Anterior cingulate cortex (tissue), 58 donors: ENCODE measurements around the gene NDUFS1.
"Not testable (repeated sequence)": the region's sequence is repeated elsewhere in the genome, so short reads cannot be mapped to it uniquely, and the experiment has no call there.

Source experiments
- DNase-seq, 58 donors: peaks; one replicate each; lab custom pipeline; 2025; lab: John Stamatoyannopoulos, UW

NDUFS1 gene

DNA sequence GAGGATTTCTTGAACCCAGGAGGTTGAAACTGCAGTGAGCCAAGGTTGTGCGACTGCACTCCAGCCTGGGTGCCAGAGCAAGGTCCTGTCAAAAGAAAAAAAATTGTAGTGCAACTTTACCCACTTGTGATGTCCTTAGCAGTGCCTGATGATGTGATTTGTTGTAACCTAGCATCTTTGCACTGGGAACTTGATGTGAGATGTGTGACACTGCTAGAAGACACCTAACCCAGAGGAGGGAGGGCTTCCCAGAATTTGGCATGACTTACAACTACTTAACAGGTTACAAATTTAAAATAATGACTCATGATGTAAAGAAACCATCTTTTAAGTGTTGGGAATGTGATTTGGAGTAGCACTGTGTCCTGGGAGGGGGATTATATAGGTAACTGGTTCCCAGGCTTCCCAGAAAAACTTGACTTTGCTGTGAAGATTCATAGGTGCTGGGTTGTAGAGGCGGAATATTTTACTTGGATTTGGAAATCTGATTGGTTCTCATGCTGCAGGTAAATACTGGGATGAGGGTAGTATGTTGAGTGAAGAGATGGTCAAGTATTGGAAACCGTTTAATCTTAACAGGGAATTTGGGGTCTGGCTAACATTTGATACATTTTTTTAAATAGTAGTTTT, 4.1 kb upstream of the NDUFS1 start:
- no peak for DNase-seq

GRCh38 chr2:206162401-206162800, 3.2 kb upstream of the NDUFS1 start:
- DNase-seq: not testable (repeated sequence)

DNA sequence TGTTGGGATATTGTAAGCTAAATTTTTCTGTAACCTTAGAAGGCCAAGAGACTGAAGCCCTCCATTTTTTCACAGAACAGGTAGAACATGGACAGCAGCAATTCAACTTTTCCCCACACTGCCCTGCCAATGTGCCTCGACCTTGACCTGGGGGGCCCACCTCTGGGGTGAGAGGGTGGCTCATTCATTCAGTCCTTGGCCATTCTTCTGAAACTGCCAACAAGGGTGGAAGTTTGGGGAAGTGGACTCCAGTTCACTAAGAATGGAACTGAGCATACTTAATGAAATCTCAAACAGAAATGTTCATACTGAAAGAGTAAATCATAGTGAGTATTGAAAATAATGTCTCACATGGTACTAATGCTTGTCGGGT, 1.5 kb upstream of the NDUFS1 start:
- DNase-seq: no peak

GRCh38 chr2:206160125-206160806, 1.0 kb upstream of the NDUFS1 start:
- peak in 3 of 58 donors; percentile 33 to 54 (median 53) for DNase-seq

DNA sequence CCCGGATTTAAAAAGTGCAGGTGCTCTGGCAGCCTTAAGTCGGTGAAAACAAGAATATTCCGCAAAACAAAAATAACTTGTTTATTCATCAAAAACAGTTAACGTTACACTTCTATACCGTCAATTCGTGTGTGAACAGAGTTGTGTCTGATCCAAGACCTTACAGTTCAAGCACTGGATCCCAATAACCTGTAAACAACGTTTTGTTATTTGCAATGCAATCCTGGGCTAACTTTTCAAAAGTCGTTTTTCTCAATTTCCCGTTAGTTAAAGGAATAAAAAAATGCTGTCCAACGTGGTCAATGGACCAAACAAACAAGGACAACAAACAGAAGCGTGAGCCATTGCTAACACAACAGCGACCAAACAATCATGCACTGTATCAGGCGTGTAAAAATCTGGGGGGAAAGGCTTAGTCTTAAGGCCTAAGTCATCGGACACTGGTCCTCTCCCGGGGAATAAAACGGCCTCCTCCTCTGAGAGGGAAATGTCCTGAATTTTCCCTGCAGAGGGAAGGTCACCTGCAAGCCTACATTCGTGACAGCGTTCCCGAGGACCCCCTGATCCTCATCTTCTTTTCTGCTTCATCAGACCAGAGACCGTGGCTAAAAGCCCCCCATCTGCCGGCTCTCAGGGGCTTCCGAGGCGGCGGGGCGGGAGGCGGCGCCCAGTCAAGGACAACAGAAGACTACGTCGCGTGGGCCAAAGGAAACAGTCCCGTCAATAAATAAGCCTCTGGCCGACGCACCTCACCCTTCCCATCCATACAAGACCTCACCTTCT, 490 bp downstream of the NDUFS1 start:
- peak in 2 of 58 donors; percentile 26 to 55 for DNase-seq

DNA sequence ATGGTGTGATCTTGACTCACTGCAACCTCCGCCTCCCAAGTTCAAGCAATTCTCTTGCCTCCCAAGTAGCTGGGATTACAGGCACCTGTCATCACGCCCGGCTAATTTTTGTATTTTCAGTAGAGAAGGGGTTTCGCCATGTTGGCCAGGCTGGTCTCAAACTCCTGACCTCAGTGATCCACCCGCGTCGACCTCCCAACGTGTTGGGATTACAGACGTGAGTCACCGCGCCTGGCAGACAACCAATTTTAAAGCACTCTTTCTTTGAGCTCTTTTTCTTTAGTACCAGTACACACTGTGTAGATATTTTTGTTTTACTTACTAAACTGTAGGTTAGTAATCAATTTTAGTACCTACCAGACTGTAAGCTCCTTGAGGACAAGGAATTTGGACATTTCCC, 2.2 kb downstream of the NDUFS1 start:
- not testable (repeated sequence) for DNase-seq

GRCh38 chr2:206154197-206154596, 5.0 kb downstream of the NDUFS1 start:
- DNase-seq: no peak

DNA sequence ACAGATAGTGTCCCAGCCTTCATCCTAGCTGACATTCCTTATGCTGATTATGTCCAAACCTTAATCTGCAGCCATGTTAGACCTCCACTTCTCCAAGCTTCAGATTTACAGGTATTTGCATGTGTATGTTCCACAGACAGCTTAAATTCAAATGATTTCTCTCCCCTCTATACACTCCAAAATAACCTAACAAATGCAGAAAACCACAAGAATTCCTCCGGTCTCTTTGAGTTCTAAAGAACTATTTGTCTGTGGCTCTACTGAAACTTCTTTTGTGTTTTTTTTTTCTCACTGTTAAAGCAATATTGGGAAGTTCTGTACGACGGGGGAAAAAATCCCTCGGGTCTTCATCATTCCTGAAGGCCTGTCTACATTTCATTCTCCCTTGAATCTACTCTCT, 8.6 kb downstream of the NDUFS1 start:
- no peak for DNase-seq

DNA sequence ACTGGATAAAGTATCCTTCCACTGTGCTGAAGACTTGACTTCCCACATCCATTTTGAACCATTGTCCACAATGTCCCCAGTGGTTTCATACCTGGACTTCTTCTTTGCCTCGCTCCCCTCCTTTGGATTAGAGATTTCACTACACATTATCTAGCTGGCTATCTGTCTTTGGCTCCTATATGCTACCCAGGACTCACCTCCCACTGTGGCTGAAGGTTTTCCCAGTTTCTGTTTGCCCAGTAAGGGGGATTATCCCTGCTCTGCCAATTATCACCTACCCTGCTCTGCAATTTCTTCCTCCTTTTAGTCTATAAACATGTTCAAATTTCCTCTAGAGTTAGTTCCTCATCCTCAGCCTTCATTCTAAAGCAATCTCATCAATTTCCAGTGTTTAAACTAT, 9.1 kb downstream of the NDUFS1 start:
- DNase-seq: no peak

DNA sequence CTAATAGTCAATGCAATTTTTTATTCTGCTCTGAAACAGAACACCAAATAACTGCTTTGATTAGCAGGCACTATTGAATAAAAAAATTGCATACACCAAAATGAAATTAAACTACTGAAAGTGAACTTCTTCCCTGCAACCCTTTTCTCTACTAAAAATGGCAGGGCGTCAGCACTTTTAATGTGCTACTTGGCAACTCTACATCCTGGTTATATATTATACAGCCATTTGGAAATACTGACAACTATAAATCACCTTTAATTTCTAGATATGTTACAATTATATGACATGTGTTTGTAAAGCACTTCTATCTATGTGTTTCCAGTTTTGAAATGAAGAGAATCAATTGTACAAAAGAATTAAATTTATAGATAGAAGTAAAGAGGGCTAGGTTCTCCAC, 9.9 kb downstream of the NDUFS1 start:
- no peak for DNase-seq

GRCh38 chr2:206145665-206146064, 13.6 kb downstream of the NDUFS1 start:
- no peak for DNase-seq

- DNase-seq: no peak
Observed at GRCh38 chr2:206144383-206144782, 14.9 kb downstream of the NDUFS1 start.

DNA sequence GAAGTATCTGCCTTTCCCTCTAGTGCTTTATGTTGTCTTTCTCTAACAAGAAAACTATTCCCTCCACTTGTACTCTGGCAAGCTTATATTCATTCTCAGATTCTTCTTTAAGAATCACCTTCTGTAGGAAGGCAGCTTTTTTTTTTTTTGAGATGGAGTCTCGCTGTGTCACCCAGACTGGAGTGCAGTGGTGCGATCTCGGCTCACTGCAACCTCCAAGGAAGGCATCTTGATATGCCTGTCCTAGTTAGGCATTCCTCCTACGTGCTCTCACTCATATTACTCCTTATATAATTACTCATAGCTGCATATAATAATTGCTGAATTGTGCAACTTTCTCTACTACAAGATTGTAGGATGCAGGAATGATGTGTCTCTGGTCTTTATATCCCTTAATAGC, 15.8 kb downstream of the NDUFS1 start:
- peak in 1 of 58 donors; percentile 1 for DNase-seq

DNA sequence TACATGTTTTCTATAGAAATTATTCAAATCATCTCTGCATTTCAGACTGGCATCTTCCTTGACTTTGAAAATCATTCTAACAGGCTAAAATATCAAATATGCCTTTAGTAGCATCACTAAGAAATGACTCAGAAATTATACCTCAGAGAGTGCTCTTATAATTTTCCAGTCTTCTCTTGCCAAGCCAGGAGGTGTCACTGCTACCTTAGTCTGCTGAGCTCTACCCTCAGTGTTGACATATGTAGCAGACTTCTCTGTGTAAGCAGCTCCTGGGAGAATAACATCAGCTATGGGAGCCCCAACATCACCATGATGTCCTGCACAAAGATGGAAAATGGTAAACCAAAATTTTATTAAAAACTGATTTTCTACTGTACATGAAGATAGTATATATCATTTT, 31.6 kb downstream of the NDUFS1 start:
- no peak for DNase-seq

GRCh38 chr2:206125901-206126300, 33.3 kb downstream of the NDUFS1 start:
- no peak for DNase-seq

- DNase-seq: not testable (repeated sequence)
Observed at GRCh38 chr2:206122569-206122968, 36.7 kb downstream of the NDUFS1 start.

GRCh38 chr2:206116278-206116677, 43.0 kb downstream of the NDUFS1 start:
- no peak for DNase-seq

DNA sequence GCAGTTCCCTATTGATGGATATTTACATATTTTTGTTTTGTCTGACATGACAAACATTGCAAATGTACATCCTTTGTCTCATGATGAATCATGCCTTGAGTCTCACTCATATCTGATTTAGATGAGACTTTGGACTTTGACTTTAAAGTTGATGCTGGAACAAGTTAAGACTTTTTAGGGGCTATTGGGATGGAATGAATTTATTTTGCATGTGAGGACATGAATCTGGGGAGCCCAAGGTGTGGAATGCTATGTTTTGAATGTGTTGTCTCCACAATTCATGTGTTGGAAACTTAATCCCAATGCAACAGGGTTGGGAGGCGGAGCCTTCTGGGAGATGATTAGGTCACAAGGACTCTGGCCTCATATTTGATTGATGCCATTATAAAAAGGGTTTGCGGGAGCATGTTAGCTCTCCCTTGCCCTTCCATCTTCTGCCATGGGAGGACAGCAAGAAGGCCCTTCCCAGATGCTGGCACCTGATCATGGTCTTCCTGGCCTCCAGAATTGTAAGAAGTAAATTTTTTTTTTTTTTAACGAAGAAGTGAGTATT, 44.1 kb downstream of the NDUFS1 start:
- DNase-seq: no peak

DNA sequence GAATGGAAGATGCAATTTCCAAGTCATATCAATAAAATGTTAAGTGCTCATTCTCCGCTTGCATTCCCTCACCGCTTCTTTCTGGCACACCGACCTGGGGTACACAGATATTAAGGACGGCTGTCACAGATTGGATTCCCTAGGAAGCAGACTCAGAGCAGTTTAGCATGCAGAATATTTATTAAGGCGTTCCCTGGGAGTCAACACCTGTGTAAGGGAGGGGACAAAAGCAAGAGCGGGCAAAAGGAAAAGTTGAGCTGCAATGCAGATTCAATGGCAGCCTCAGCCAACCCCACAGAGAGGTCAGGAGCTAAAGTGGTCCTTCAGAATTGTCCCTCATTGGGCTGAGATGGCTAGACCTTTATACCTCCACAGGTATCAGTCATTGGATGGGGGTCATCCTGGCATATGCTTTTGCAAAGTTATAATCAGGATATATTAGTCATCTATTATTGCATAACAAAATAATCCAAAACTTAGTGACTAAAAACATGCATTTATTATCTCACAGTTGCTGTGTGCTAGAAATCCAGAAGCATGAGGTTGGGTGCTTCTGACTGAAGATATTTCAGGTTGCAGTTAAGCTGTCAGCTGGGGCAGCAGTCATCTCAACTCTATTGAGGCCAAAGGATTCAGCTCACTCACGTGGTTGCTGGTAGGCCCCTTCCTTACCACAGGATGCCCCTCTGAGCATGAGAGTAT, 46.2 kb downstream of the NDUFS1 start:
- DNase-seq: no peak

DNA sequence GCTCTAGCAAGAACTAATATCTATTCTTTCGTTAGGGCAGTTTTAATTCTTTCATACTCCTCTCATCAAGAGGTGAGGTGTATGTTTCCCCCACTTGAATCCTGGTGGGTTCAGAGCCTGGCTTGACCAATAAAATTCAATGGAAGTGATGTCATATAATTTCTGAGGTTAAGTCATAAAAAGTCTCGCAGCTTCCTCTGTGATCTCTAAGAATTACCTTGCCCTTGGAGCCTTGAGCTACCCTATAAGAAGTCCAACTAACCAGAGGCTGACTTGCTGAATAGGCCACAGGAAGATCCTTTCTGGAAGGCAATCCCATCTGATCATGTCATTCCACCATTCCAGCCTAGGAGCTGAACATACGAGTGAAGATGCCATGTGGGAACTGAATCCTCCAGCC, 47.1 kb downstream of the NDUFS1 start:
- no peak for DNase-seq

GRCh38 chr2:206108713-206109112, 50.5 kb downstream of the NDUFS1 start:
- DNase-seq: no peak
